Stimulated activated CD8-positive, alpha-beta memory T cell treated with anti-CD3 and anti-CD28 coated beads, Interleukin-2, amount 100 ng/mL, for 1 hour (primary cell): Measurements from ENCODE around the gene DCX.

Source experiments
- DNase-seq, 2 donors: peaks; one replicate each; pipeline ENCODE4 v3.0.0-alpha.2; 2020; ENCODE audit warnings: low read depth in 2 of 2

Gene DCX

DNA sequence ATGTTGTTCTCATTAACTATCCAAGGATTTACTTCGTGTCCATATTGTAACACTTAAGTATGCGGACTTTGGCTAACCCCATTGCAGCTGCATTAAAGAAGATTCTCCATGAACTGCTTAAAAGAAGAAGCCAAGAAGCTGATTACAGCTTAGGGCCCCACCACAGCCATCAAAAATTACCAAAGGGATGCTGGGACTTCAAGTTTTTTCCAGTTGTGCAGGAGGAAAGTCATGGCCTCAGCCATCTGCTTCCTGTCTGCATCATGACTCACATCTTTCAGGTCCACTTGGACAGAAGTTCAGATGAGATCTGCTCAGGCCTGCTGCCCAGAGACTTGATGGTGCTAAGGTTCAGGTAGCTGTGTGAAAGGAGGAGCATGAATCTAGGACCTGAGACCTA is 102.9 kb downstream of the DCX start:
- no peak for DNase-seq

DNA sequence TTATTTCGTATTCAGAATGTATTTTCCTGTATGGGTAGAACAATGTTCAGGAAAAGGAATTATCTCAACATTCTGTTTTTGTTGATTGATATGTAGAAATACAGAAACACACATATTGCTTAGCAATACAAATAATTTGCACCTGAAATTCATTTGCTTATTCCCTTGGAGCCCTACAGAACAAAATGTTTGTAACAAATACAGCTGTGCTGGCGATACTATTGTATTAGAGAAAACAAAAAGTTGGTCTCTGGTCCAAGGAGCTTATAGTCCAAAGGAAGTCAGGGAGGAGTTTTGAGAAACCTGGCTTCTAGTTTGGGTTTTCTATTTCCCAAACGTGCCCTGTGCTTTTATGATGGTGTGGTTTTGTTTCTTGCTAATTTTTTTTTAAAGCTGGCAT is 104.0 kb downstream of the DCX start:
- DNase-seq: no peak

DNA sequence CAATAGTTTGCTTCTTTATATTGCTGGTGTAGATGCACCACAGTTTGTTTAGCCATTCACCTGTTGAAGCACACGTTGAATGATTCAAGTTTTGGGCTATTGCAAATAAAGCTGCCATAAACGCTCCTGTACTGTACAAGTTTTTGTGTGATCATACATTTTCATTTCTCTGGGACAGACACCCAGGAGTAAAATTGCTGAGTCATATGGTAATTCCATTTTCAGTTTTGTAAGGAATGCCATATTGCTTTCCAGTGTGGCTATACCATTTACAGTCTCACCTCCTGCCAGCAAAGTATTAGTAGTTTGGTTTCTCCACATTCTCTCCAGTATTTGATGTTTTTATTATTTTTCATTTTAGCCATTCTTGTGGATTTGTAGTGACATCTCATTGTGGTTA is 109.7 kb downstream of the DCX start:
- no peak for DNase-seq

DNA sequence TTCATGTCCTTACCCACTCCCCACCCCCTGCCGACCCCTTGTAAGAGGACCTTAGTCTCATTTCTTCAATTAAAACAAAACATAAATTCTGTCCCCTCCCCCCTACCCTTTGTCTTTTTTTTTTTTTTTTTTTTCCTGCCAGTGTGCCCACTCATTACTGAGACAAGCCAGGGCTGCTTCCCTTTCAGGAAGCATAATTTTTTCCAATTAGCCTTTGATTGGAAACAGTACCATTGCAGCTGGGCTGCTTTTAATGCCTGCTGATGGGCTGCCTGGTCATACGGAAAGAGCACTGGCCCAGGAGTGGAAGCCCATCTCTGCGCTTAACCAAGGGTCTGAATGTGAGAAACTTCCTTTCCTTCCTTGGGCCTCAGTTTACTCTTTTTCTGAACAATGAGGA is 123.2 kb downstream of the DCX start:
- DNase-seq: no peak

DNA sequence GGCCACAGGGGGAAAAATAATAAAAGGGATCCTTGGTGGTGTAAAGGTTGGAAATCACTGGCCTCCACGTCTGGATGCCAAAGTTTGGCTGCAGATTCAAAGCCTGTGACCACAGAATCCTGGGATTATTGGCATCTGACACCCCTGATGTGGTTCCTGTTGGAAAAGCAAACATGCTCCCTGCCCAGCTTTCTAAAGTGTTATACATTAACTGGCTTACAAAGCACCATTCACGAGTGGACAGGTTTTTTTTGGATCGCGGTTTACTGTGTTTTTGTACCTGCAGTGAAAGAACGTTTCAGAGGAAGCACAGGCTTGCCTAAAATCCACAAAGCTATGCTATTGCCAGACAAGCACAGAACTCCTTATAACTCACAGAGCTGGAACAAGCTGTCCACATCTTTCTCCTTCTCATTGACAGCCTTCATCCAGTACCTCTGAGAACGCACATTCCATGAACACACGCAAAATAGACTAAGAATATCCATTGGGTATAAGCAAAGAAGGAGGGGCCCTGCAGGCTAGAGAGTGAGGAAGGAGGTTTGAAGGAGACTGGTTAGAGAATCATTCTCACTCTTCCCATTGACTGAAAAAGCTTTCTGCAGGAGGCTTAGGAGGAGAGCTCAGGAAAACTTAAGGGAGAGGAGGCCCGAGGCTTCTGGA is 127.2 kb downstream of the DCX start:
- no peak for DNase-seq

DNA sequence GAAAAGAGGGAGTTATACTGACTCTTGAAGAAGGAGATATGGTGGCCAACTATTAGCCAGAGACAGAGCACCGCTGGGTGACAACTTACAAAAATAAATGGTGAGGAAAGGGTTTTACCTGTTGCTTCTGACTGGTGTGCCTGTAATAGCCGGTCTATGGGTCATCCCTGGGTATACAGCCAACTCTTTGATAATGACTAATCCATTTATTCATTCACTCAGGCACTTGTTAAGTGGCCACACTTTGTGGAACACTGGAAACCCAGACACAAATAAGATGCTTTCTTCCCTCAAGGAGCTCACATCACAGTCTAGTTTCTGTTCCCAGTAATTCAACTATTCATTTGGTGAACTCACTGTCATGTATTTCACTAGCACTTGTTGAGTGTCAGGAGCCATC is 128.5 kb downstream of the DCX start:
- DNase-seq: no peak

DNA sequence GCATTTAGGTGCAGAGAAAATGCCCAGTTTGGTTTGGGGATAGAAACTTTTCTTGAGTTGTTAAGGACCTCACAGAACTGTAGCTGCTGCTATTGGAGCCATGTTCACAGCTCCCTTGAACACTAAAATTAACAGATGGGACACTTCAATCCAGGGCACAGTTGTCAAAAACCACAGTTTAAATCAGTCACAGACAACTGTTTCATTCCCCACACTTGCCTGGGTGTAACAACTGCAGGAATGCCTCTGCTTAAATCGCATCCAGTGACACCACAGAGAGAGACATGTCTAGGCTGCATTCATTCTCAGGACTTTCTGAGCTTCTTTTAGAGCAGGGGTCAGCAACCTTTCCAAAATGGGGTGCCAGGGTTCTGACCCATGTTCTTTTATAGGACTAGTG is 129.0 kb downstream of the DCX start:
- DNase-seq: no peak

DNA sequence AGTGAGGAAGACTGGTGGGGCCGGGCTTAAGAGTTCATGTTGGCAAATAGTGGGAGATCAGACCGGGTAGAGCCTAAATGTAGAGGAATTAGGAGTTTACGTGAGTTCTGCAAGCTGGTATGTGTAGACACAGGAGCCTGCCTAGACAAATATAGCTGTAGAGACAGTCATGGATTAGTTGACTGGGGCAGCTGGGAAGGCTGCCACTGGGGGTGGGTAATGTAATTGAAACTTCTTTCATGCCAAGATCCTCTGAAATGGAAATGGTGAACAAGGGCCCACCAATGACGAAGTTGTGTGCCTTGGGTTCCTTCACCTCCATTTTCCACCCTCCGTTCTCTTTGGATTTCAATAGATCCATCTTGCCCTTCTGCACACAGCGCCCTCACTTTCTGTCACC is 129.9 kb downstream of the DCX start:
- no peak for DNase-seq

DNA sequence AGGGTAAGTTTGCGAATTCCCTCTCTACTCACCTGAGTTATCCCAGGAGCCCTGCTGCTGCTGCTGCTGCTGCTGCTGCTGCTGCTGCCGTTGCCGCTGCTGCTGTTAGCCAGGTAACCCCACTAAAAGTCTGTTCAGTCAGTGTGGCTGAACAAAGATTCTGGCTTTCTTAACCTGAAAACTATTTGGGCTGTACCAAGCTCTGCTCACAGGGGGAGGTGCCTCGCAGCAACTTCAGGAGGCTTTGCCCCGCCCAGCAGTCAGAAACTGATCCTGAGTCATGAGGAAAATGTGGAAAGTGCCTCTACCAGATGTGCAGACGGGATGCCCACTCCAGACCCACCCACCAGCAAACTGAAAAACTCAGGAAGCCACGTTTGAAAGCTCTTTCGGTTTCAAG is 141.7 kb downstream of the DCX start, which contains the start of gene CAPN6:
CAPN6 (minus strand) TSS at position 145 of the 400 bp plus-strand sequence. CDS start 6,547 bp downstream, outside the sequence.
- DNase-seq: no peak

DNA sequence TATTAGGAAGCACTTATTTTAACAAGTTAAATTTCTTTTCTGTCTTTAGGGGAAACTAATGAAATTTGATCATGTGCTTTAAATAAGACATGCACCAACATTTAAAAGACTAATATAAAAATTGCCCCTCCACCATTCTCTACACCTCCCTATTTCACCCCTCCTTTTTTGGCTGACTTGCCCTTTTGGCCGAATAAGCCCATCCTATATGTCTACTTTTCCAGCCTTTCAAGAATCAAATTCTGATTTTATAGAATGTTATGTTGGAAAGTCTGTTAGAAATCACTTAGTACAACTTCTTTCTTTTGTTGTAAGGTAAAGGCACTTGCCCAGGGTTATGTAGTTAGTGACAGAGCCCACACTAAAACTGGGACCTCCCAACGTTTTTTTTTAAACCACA is 143.5 kb downstream of the DCX start:
- no peak for DNase-seq

DNA sequence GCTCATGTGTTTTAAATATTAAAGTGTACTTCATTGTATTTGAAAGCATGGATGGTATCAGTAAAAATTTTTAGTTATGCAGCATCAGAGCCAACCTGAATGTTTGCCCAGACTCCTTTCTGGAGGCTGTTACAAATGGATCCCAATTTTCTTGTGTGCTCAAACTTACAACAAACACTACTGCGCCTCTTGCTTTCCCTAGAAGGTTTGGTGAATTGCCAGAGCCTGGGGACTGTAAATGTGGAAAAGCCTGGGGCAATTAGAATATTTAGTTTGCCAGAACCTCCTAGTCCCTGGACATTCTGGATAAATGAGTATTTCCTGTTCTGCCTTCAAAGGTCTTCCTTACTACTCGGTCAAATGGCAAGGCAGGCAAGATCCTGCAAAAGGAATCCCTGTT is 146.5 kb downstream of the DCX start:
- no peak for DNase-seq

DNA sequence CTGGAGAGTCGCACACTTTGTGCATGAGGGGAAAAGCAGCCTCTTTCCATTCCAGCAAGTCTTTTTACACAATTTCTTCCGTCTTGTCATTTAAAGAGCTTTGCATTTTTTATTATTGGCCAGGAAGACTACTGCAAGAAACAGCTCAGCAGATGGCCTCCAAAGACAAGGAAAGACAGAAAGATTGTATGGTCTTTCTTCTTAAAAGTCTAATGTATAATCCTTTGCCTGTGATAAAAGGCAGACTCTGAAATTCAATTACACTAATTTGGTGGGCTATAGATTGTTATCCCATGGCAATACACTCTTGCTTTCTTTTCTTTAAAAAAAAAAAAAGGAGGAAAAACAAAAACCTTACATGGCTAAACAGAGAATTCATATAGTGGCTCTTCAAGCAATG is 147.6 kb downstream of the DCX start:
- no peak for DNase-seq

DNA sequence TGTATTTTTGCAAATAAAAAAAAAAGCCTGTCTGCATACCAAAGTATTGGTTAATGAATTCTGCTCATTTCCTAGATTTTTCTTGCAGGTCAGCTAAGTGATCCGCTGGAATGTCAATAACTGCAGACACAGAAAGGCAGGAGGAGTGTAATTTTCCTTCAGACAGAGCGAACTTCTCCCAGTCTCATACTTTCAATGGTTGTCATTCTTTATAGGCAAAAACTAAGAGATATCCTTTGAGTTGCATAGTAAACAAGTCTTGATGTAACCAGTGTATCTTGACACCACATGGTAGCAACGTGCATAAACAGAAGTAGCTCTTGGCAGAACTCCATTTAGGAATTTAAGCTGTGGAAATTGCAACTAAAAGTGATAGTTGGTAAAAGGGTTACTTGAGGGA is 149.9 kb downstream of the DCX start:
- no peak for DNase-seq

DNA sequence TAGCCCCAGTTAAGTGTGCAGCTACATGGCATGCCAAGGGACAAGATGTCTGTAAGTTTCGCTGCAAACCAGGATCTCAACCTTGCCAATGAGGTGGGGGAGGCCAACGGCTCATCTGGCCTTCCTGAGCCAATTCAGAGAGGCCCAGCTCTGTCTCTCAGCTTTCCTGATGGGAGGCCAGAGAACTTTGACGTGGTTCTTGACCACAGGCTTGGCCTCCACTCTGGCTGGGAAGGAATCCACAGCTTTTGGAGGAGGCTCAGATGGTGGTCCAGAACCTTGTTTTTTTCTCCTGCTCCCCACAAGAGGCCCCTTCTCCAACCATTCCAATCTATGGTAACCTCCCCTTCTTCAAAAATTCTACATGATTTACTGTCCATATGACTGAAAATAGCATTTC is 151.5 kb downstream of the DCX start:
- DNase-seq: no peak

DNA sequence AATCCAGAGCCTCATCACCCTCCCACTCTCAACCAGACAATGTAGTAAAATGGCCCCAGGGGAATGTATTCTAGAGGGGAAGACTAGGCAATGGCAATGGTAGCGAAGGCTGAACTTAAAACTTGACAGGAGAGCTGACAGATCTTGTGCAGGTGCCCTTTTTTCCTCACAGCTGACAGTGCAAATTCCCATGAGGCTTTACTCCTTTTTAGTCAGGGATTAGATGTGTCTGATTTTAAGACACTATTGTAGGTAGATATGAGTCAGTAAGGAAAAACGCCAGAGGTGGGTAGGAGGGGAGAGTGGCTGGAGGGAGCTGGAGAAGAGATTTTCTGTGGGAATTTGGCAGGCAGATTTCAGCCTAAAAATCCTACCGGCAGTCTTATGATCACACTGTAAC is 152.4 kb downstream of the DCX start:
- no peak for DNase-seq

DNA sequence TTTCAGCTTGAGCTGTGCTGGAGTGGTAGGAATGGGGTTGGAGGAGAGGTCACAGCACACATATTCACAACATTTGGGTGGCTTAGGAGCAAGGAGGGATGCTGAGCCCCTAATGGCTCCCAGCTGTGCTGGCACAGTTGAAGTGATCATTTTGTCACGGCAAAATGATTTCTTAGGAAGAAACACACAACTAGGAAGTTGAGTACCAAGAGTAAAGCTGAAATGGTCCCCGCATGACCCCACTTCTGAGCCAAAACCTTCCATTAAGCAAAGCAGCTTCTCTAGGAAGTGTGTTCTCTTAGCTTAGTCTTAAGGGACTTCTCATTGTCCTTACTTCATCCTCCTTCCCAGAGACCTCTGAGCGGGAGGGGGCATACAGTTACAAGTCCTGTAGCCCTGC is 154.3 kb downstream of the DCX start:
- no peak for DNase-seq

DNA sequence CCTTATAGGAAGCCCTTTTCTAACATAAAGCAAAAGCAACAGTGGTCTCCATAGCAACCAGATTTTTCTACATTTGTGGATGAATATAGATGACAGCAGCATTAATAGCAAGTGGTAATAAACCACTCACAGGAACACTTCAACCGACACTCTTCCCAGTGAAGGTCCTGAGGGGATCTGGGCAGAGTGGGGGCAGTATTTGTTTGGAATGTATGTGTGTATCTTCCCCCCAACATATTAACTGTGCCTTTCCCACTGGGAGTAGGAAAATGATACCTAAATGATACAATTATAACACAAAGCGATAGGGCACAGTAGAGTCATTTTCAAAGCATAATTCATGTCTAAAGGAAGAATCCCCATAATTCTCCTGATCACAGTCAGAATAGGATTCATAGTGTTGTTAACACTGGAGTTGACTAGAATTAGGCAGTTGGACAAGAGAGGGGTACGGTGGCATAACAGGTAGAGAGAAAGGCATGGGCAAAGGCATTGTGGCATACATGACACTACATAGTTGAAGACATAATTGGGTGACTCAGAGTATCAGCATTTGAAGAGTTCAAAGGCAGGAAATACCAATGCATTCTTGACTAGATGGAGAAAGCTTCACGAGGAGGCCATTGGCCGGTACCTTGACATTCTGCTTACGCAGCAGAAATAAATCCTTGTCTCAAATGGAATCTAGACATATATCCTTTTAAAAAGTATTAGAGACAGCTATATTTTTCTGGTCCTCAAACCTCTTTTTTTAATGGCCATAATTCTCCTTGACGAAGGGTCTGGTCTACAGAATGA is 156.9 kb downstream of the DCX start:
- no peak for DNase-seq

DNA sequence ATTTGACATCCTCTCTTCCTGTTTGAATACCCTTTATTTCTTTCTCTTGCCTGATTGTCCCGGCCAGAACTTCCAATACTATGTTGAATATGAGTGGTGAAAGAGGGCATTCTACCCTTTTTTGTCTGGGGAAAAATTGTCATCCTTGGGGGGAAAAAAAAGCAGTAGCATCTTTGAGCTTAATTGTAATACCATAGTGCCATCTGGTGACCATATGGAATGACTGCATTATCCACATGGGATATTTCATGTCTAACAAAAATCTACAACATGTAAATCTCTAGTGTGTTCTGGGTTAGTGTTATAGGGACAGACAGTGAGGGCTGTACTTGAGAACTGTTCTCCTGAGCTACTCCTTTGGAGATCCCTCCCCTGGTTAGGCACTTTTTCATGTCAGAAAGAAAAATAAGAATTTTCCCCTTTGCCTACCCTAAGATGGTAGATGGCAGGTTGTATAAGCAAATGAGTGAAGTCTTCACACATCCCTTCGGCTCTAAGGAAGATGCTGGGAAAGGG is 167.7 kb downstream of the DCX start:
- no peak for DNase-seq
